PC-3 (cell line): ENCODE data around the gene RDX. TPM values are rescaled to one million over a fixed set of nuclear protein-coding genes. Genes with fewer than 3 reads are reported as not detected.

Source experiments
- ATAC-seq: fragments of 200-7000 bp; cut with Tn5 transposase; 2 replicates; pipeline ENCODE4 v1.9.1; 2020; ENCODE audit warnings: mild to moderate bottlenecking, moderate library complexity
- BruUV-seq: library from RNA; stranded (reverse); fragments of 400-500 nt; replicated peaks from 2 replicates; lab custom pipeline; 2021; lab: Mats Ljungman, UMichigan
- CTCF ChIA-PET: fragments of 300-600 bp; sonication (Branson Sonifier 250); formaldehyde crosslinking; loops from one replicate; lab custom pipeline; 2022; ENCODE audit warnings: antibody characterized with exemption; lab: Charles Lee
- POLR2A ChIA-PET: fragments of 300-600 bp; sonication (Branson Sonifier 250); formaldehyde crosslinking; loops from one replicate; lab custom pipeline; 2022; ENCODE audit warnings: antibody characterized with exemption; ENCODE audit not compliant: unreplicated experiment; lab: Charles Lee
- DNase-seq: peaks from one replicate; pipeline ENCODE4 v3.0.0-alpha.2; 2015
- H2AFZ ChIP-seq: fragments of 300-600 bp; sonication (generic); 2 replicates; pipeline ENCODE4 v1.6.0; 2016; ENCODE audit warnings: antibody characterized with exemption, low read length
- H3F3A ChIP-seq: fragments of 300-600 bp; sonication (generic); one replicate; pipeline ENCODE4 v1.6.0; 2017; ENCODE audit warnings: antibody characterized with exemption, low read length, control low read depth, mild to moderate bottlenecking; ENCODE audit not compliant: unreplicated experiment
- H3K27ac ChIP-seq: fragments of 300-600 bp; sonication (generic); 2 replicates; pipeline ENCODE4 v1.5.1; 2016; ENCODE audit warnings: mild to moderate bottlenecking, low read length
- H3K27me3 ChIP-seq: fragments of 300-600 bp; sonication (generic); 2 replicates; pipeline ENCODE4 v1.6.1; 2016; ENCODE audit warnings: low read length, mixed read lengths
- H3K36me3 ChIP-seq: fragments of 300-600 bp; sonication (generic); 2 replicates; pipeline ENCODE4 v1.6.1; 2016; ENCODE audit warnings: low read depth, mixed run types, low read length, mixed read lengths
- H3K4me1 ChIP-seq: fragments of 300-600 bp; sonication (generic); 2 replicates; pipeline ENCODE4 v1.5.1; 2016; ENCODE audit warnings: low read length; ENCODE audit not compliant: insufficient read depth
- H3K4me2 ChIP-seq: fragments of 300-600 bp; sonication (generic); 2 replicates; pipeline ENCODE4 v1.6.0; 2016; ENCODE audit warnings: low read length
- H3K4me3 ChIP-seq: fragments of 300-600 bp; sonication (generic); 2 replicates; pipeline ENCODE4 v1.5.1; 2016; ENCODE audit warnings: mild to moderate bottlenecking, low read length, mixed read lengths
- H3K79me2 ChIP-seq: fragments of 300-600 bp; sonication (generic); 2 replicates; pipeline ENCODE4 v1.6.1; 2017; ENCODE audit warnings: low read length, mixed read lengths
- H3K9ac ChIP-seq: fragments of 300-600 bp; sonication (generic); 2 replicates; pipeline ENCODE4 v1.6.0; 2016; ENCODE audit warnings: mild to moderate bottlenecking, low read length
- H3K9me2 ChIP-seq: fragments of 300-600 bp; sonication (generic); replicated peaks from 2 replicates; pipeline ENCODE4 v1.6.1; 2016; ENCODE audit warnings: mixed run types, low read length, mixed read lengths
- H3K9me3 ChIP-seq: fragments of 300-600 bp; sonication (generic); 2 replicates; pipeline ENCODE4 v1.6.1; 2016; ENCODE audit warnings: low read length, mixed read lengths
- H4K20me1 ChIP-seq: fragments of 300-600 bp; sonication (generic); 2 replicates; pipeline ENCODE4 v1.6.1; 2016; ENCODE audit warnings: low read length, mixed read lengths
- CTCF ChIP-seq: fragments of 300-600 bp; sonication (generic); conservative IDR thresholded peaks from 2 replicates; pipeline ENCODE4 v1.5.1; 2017; ENCODE audit warnings: antibody characterized with exemption, low read depth, mild to moderate bottlenecking, low read length
- EZH2 ChIP-seq: fragments of 300-600 bp; sonication (generic); IDR thresholded peaks from one replicate; pipeline ENCODE4 v1.6.1; 2017; ENCODE audit warnings: antibody characterized with exemption, mild to moderate bottlenecking, low read length; ENCODE audit not compliant: unreplicated experiment
- EZH2phosphoT487 ChIP-seq: fragments of 300-600 bp; sonication (generic); IDR thresholded peaks from 2 replicates; pipeline ENCODE4 v1.6.1; 2018; ENCODE audit warnings: mild to moderate bottlenecking, antibody characterized with exemption, low read length, borderline replicate concordance
- intact Hi-C: fragments of 100-400 bp; cut with micrococcal nuclease; formaldehyde crosslinking; loops from 2 replicates; pipeline ENCODE4 v1.9.0; 2023
- total RNA-seq: library from RNA; depleted of rRNA; stranded (reverse); fragments of >200 nt; gene quantifications from 2 replicates; pipeline ENCODE4 v1.2.3, GENCODE V29; 2014

The RDX gene
- total RNA-seq, 1 experiment from 2014 or later, result 86.2 TPM

DNA sequence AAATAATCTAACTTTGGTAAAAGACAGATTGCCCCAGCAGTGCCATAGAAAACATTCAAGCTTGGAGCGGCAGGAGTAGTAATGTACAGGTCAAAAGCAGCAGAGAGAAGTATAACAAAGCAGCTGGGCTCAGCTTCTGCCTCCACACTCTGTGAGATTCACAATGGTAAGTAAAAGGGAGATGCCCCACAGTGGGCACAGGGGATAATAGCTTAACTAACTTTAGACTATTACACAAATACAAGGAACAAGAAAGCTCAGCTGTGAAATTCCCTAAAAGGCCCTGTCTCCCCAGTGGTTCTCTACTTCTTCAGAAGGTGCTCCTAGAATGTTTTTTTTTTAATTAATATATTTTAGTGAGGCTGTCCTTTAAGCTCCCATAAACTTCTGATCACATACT is 28.0 kb downstream of the RDX start:
- POLR2A ChIA-PET, result no interaction called here
- H3K9me3 ChIP-seq, result no peaks in the 10 kb centered on the region
- H2AFZ ChIP-seq, result no peak overlapping the region
- no peak for TF ChIP-seq CTCF
- TF ChIP-seq EZH2phosphoT487, result no peak
- TF ChIP-seq EZH2, result no peak
- H3K79me2 ChIP-seq, result peaks cover 58% of the 10 kb centered on the region
- H4K20me1 ChIP-seq, result 0 out of 2 replicates have a peak, but pooled peaks cover 6% of the 10 kb centered on the region
- no peaks in the 10 kb centered on the region for H3K27me3 ChIP-seq
- H3K4me2 ChIP-seq, result no peak overlapping the region
- no peak overlapping the region for H3K27ac ChIP-seq
- H3K4me1 ChIP-seq, result no peaks in the 10 kb centered on the region
- intact Hi-C loops, result no loop called here
- H3K36me3 ChIP-seq, result peaks cover 43% of the 10 kb centered on the region
- DNase-seq (no peak), ATAC-seq (no peak)
- no peak overlapping the region for H3K9ac ChIP-seq
- no TSS peak for BruUV-seq
- CTCF ChIA-PET, result interaction anchor here (0.7 kb wide), 1 partner anchor 67 kb away, joined by 5 read pairs; no protein-coding TSS in a partner anchor
- no peak overlapping the region for H3K4me3 ChIP-seq
- H3K9me2 ChIP-seq, result no peaks in the 10 kb centered on the region
- H3F3A ChIP-seq, result no peaks in the 10 kb centered on the region

GRCh38 chr11:110262072-110262403 is 34.4 kb downstream of the RDX start:
- no peaks in the 10 kb centered on the region for H3F3A ChIP-seq
- H3K27ac ChIP-seq, result no peak overlapping the region
- CTCF ChIA-PET, result no interaction called here
- ATAC-seq (no peak), DNase-seq (no peak)
- H3K79me2 ChIP-seq, result peaks cover 11% of the 10 kb centered on the region
- no peaks in the 10 kb centered on the region for H4K20me1 ChIP-seq
- intact Hi-C loops, result no loop called here
- H3K9me2 ChIP-seq, result no peaks in the 10 kb centered on the region
- H3K4me2 ChIP-seq, result no peak overlapping the region
- no peak overlapping the region for H2AFZ ChIP-seq
- TF ChIP-seq EZH2 (no peak), EZH2phosphoT487 (no peak), CTCF (no peak)
- H3K36me3 ChIP-seq, result peaks cover 46% of the 10 kb centered on the region
- H3K9me3 ChIP-seq, result no peaks in the 10 kb centered on the region
- H3K9ac ChIP-seq, result no peak overlapping the region
- BruUV-seq, result no TSS peak
- H3K27me3 ChIP-seq, result no peaks in the 10 kb centered on the region
- no peaks in the 10 kb centered on the region for H3K4me1 ChIP-seq
- H3K4me3 ChIP-seq, result no peak overlapping the region
- POLR2A ChIA-PET, result no interaction called here

DNA sequence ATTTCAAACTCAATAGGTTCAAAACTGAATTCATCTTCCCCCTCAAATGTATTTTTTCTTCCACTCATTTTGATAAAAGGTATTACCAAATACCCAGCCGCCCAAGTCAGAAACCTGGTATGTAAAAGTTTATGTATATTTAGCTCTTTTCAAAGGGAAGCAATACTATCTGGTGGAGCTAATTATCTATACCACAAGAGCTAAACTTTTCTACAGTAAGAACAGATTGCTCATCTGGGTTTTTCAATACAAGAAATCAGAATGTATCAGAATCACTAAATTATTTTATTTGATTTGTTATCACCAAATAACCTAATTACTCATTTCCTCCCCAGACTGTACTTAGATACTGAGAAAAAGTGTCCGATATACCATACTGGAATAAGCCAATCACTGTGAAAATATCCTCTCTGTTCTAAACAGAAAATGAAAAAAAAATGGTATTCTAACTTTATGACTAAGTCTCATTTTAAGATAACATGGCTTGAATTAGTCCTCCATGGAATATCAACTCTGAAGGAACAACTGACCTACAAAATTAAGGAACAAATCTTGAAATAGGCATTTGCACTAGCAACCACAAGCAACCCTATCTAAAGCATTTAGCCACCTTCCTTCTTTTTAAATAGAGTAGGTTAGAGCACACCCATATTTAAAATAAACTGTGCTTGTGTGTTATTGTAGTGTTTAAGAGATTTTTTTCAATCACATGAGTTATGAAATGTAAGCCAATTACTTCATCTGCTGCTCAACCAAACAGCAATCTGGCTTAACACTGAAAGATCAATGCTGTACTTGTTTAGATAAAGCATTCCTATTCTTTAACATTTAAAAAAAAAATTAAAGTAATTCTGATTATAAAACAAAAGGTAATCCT is 35.0 kb downstream of the RDX start:
- ChIA-PET POLR2A (no interaction called here), CTCF (no interaction called here)
- Histone ChIP-seq H3K27me3 (no peaks in the 10 kb centered on the region), H2AFZ (no peak overlapping the region), H3K9me3 (no peaks in the 10 kb centered on the region), H4K20me1 (no peaks in the 10 kb centered on the region), H3K4me1 (no peaks in the 10 kb centered on the region), H3K4me3 (no peak overlapping the region), H3F3A (no peaks in the 10 kb centered on the region), H3K27ac (no peak overlapping the region), H3K4me2 (no peak overlapping the region), H3K9ac (no peak overlapping the region), H3K36me3 (peaks cover 49% of the 10 kb centered on the region), H3K79me2 (peaks cover 5% of the 10 kb centered on the region), H3K9me2 (no peaks in the 10 kb centered on the region)
- intact Hi-C loops, result no loop called here
- ATAC-seq, result no peak
- no peak for TF ChIP-seq CTCF
- TF ChIP-seq EZH2, result no peak
- TF ChIP-seq EZH2phosphoT487, result no peak
- no peak for DNase-seq
- BruUV-seq, result TSS peak; percentile 7
